Activated naive CD4-positive, alpha-beta T cell treated with Interleukin-2 at 50 U/mL for 16 hours (primary cell): Measurements from ENCODE around the gene TTC28.
"Not testable (repeated sequence)": the region's sequence is repeated elsewhere in the genome, so short reads cannot be mapped to it uniquely, and the experiment has no call there.

Experiments
- DNase-seq: peaks from one replicate; pipeline ENCODE4 v3.0.0-alpha.2; 2020

TTC28 gene

DNA sequence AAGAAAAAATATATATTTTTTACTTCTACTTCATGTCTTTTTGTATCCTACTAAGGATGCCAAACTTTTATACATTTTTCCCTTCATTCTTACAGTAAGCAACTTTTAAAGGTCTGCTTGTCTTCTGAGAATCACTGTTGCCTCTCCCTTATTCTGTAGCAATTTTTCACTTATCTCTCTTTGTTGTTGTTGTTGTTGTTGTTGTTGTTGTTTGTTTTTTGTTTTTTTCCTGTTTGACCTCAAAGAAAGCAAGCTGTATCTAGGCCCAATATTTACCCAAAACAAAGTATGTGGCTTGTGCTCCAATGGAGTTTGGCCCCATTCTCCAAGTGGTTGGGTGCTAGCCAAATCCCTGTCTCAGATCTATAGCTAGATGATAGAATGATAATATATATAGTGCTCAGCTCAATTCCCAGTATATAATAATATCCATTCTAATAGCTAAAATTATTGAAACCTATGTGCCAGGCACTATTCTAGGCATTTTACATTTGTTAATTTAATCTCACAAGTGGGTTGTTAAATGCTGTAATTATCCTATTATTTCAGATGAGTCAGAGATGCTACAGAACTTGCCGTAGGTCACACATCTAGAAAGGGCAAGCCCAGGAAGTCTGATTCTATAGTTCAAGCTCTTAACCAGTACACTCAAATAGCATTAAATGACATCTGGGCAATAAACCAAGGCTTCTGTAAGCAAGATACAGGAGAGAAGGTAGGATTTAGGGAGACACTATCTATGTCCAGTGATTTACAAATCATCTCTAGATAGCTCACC, 555.5 kb downstream of the TTC28 start:
- DNase-seq = no peak

DNA sequence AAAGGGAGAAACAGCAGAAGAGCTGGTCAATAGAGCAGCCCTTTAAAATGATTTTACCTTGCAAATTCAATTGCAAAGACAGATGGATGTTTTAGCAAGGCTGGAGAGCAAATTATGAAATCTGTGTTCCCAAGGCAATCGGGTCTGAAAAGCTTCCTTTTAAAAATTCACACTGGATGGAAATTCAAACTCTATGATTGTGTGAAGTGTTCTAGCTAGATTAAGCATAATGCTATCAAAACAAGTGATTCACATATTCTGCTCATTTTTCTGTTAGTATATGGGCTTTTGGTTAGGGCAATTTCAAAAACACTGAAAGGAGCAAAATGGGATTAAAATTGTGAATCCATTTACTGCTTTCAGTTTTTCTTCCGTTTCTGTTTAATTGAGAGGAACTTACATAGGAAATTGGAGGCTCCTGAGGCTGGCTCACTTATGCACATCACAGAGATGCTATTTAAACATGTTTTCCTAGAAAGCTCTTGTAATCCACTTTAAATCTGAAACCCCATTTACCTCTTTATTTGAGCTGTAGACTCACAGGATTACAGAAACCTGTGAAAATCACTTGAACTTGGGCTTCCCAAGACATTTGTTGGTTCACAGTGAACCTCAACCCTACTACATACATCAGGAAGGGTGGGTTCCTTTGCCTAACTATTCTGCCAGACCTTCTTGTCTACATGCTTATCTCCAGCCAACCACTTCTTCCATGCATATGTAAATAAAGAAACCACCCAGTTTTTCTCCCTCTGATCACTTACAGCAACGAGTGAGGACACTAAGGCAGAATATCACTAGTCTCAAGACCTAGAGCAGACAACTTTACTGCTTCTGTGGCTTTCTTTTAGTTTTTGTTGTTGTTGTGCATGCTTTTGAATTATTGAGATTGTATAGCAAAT, 558.7 kb downstream of the TTC28 start:
- no peak for DNase-seq

DNA sequence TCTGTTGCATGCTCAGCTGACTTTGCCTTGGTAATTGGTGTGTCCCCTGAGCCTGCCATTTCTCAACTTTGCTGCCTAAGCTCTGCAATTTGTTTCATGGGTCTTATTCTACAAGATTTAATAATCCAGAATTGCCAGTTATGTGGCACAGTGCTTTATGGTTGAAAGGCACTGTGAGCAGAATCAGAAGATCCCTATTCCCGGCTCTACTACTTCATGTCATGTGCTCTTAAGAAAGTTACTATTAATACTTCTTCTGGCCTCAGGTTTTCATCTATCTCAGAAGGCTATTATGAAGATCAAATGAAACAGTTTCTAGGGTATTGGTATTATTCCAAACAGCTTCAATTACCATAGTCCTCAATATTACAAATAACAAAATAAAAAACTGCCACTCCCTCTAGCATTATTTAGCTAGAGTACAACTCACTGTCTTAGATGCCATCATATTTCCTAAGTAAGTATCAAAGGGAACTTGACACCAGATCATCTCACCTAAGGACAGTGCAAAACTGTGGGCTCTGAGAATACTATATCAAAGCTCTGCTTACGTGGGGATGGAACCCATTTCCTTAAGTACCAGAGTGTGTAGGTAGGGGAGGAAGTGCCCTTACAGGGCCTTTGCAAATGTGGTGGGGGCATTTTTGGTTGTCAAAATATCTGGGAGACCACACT, 560.5 kb downstream of the TTC28 start:
- DNase-seq = no peak

DNA sequence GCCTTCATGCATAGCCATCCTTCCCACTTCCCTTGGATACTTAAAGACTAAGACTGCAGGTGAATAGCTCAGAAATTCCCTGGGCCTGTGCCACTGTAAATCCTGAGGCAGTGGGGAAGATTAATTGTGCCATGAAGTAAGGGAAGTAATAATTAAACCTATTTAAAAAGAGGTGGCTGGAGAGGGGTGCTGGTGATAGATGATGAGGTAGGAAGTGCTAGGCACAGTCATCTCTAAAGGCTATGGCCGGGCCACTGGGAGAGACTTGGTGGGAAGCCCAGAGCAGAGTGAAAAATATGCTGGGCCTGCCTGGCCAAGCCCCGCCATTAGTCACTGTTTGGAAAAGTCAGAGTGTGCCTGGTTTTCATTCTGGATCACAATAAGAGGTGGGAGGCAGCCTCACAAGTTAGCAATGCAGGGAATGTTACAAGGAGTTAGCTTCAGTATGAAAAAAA, 563.4 kb downstream of the TTC28 start:
- no peak for DNase-seq

DNA sequence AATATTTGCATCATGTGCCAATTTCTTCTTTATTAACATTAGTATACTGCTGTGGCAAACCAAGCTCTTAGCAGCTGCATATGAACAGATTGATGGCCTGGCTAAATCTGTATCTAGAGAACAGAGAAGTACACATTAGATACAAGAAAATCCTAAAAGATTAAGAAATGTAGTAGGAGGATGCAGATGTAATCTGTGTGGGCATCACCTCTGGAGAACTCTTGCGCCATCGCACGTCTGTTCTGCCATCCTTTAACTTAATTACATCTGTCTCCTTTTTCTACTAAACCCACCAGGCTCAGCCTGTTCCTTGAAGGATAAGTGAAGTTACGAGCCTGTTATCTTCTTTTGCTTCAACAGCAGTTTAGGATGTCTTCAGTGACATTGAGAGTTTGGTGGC, 564.2 kb downstream of the TTC28 start:
- no peak for DNase-seq

DNA sequence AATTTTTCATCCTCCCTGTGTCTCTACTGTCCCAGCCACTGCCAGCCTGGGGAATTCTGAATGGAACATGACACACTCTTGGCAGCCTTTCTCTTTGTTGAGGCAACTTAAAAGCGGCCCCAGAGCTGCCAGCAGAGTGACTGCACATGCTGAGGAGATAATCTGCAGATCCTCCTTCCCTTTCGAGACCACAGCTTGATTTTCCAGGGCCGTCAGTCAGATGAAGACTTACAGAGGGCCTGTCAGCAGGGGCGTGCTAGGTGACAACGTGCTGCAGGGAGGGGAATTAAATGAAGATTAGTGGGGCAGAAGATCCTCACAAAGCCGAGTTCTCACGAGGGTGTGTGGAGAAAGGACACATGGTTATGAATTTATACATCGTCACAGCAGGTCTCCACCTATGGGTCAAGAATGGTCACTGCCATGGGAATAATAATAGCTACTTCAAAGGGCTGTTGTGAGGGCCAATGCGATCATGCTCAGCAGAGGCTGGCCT, 567.0 kb downstream of the TTC28 start:
- no peak for DNase-seq

DNA sequence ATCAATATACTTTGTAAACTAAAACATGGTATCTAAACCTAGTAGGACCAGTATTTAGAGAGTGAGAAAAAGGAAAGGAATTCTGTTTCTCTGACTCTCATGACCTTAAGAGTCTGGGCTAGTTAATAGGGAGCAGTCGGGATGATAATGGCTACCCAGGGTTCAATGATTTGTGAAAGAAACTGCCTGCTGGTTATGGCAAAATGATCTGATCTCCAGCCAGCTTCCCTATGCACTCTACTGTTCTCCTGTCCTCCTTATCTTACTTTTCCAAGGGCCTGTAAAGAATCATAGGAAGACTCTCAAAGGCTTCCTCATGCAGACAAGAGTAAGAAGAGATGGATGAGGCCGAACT, 567.5 kb downstream of the TTC28 start:
- no peak for DNase-seq

DNA sequence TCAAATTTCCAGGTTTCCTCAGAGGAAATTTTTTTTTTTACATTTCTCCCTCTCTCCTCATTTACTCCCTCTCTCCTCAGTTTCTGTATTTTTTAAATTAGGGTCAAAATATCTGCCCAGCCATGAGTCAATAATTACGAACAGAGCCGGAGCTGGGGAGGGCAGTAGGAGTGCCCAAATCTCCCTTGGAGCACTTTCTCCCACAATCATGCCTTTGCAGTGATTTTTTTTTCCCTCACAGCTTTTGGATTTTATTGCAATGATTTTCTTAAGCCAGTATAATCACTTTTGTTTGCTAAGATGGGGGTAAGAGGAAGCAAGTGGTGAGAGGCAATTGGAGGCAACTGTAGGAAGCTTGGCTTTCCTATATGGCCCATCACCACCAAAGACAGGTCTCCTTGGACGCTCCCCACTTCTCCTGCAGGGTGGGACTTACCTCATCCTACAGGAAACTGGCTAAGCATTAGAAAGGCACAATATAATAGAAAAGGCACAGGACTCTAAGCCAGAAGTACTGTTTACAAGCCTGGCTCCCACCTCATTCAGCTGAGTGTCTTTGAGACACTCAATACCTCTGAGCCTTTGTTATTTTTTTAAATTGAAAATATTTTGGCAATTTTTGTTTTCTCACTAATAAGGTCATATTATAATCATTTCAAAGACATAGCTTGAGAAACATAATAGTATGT, 568.0 kb downstream of the TTC28 start:
- DNase-seq = no peak

DNA sequence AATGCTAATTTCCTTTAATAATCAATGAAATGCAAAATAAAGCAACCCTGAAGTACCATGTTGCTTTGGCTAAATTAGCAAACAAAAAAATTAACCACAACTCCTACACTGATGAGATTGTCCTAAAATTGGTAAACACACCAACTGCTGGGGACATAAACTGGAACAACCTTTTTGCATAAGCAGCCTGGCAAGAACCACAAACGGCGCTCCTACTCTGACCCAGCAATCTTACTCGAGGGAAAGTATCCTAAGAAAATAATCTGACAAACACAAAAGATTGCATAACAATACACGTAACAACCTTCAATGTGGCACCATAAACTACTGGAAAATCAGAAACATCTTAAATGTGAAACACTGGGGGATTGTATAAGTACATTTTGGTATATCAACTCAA, 570.8 kb downstream of the TTC28 start:
- no peak for DNase-seq

DNA sequence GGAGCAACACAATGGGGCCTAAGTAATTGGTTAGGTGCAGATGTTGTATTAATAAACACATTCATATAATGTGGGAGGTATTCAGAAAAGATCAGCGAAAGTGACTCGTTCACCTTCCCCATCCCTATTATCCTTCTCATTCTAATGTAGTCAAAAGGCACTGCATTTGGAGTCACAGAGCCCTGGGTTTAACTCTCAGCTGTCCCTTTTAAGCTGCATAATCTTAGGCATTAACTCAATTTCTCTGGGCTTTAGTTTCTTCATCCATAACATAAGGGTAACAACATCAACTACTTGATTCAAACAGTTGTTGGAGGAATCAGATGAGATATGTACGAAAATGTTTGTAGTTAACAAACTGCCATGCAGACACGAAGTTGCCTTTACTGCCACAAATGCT, 573.0 kb downstream of the TTC28 start:
- no peak for DNase-seq

DNA sequence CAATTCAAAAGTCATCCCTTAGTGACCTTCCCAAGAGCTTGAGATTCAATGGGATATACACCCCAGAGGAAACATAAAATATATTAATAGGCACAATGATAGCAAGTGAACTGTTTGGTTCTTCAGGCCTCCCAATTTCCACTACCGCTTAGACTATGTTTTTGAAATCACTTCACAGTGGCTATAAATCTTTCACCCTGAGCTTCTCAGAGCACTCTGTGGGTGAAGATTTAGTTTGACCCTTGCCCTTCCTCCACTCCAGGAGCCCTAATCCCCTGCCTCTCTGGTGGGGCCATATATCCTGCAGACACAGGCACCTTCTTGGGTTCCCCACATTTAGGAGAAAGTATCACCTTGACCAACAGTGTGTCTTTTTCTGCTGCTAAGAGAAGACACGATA, 573.7 kb downstream of the TTC28 start:
- no peak for DNase-seq

DNA sequence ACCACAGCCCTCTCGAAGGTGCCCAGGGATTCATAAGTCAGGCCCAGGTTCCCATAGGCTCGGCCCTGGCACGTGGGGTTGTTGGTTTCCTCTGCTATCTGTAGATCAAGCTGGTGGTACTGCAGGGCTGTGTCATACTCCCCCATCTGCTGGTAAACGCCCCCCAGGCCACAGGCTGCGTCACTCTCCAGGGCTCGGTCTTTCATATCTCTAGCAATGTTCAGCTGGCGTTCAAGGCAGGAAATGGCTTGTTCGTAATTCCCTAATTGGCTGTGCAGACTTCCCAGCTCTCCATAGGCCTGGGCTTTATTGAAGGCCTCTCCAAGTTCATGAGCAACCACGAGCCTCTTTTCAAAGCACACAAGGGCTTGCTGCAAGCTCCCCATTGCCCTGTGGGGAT, 574.2 kb downstream of the TTC28 start:
- no peak for DNase-seq

DNA sequence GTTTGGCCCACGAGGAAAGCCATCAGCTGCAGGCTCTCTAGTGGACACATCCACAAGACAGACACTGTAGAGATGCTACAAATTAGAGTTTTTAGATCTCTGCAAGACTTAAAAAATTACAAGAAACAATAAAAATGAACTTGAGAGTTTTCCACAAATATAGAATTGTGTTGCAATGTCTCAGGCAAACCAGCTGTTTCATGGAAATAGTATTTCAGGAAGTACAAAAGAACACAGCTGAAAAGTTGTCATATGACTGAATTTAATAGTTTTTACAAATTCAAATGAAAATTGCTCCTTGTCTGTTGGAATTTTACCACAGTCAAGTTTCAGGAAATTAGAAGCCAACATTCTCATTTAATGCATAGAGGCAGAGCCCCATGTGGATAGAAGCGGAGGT, 576.0 kb downstream of the TTC28 start:
- no peak for DNase-seq

DNA sequence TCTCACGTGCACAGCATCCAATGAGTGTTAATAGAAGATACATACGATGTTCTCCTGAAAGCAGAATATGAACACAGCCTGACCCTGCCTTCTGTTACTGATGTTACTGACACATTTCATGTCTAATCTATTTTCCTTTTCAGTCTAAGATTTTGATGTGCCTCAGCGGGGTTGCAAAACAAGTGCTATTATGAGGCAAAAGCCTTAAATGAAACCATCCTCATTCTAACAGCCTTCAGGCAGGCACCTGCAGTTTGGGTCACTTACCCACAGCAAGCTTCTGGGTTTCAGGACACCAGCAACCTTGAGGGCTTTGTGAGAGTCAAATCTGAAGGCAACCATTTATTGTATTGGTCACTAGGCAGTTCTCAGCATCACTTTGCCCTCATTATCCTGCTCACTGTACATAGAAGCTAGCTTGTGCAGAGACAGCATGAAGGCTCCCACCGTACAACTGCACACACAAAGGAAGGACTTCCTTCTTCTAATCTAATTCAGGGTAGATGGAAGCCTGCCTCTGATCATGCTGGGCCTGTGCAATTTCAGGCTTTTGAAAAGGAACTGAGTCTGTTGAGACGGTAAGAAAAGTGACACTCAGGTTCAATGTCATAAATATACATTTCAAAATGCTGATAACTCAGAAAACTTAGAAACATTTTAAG, 577.4 kb downstream of the TTC28 start:
- no peak for DNase-seq

DNA sequence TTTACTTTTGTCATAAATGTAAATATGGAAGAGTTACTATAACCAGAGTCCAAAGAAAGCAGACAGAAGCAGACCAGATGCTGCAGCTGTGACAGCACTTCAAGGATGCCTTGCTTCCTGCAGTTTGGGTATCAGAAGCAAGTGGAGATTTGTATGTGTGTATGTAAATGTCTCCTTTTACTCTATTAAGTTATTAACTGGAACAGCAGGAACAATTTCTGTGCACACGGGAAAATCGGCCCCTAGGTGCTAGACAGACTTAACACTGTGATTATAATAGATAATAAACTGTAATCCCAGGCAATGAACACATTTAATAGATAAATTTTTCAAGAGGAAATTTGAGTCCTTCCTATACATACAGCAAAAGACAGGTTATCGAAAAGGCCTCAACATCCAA, 582.0 kb downstream of the TTC28 start:
- no peak for DNase-seq

DNA sequence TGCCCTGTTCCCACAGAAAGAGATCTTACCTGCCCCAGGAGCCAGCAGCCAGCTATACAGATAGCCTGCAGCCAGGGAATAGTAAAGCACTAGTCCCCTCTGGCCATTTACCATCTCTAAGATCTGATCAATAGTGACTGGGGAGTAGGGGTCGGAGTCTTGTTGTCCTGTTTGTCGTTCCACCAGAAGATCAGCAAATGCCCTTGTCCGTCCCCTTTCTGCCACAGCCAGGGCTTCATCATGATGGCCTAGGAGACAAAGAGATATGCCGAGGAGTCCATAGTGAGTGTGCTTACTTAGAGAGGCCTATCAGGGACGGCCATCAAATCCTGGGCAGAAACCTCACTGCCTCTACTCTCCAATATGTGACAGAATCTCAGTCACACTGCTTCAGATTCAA, 583.5 kb downstream of the TTC28 start:
- no peak for DNase-seq

DNA sequence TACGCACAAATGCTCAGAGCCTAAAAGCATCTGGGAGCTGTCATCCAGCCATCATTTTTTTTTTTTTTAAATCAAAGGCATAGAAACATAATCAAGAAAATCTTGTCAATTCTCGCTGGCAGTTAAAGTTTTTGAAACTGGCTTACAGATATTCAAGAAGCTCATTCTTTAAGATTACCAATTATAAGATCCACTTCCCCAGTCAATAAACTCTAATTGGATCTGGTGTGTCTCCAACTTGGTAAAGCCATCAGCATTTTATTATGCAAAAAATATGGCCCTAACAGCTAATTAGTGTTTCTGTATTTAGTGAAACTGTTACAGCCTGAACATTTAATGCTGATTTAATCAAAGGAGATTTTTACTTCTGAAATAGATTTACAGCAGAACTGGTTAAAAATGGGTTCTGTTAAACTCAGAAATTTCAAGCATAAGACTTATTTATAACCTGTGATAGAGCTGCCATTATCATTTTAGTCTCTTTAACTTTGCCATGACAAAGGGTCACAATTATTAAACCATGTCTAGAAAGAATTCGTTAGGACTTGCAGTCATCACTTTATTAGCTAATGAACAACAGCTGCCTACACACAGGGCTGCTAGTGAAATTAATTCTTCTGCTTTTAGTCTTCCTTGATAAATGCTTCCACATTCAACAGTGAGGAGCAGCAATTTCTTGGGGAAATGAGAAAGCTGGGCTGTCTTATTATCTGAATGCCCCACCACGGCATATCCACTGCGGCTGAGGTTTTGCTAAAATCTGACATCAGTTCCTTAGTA, 584.1 kb downstream of the TTC28 start:
- DNase-seq = no peak

DNA sequence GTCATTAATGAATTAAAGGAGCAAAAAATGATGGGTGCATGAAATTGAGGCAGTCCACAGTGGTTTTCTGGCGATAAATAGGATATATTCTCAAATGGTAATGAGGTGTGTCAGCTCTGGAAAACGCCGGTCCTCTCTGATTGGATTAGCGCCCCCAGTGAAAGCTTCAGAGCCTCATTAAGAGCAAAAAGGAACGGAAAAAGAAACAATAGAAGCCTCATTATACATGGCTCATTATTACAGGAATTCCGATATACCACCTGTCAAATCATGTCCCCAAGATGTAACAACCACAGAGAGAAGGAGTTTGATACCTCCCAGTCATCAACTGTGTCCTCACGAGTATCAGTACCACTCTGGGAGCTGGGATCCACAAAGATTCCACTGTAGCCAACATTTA, 584.9 kb downstream of the TTC28 start:
- no peak for DNase-seq

DNA sequence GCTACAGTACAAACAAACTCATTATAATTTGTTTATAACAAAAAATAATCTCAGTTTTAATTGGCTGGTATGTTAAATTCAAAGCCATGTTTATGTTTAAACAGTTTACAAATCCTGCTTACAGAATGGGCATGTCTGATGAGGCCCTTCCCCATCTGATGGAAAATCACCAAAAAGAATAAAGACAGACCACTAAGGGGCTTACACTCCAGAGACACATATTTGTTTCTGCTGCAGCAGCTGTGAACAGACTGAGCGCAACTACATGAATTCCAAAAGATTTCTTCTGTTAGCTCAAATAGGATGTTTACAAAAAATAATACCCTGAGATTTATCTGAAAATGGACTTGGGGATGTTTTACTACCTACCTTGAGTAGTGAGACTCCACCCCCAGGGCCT, 585.9 kb downstream of the TTC28 start:
- DNase-seq = no peak

DNA sequence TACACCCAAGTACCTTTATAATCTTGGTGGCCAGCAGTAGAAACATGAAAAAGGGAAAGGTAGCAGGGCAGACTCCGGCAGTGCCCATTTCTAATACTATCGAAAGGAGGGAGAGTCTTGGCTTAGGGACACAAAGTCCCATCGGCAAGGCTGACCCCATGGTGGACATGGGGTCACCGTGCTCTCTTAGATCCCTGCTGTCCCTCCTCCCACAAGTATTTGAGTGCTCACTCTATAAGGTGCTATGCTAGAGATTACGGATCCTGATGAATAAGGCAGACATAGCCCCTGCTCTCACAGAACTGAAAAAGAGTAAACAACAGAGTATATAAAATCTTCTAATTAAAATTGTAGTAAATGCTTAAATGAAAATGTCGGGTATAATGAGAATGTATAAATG, 588.2 kb downstream of the TTC28 start:
- no peak for DNase-seq

DNA sequence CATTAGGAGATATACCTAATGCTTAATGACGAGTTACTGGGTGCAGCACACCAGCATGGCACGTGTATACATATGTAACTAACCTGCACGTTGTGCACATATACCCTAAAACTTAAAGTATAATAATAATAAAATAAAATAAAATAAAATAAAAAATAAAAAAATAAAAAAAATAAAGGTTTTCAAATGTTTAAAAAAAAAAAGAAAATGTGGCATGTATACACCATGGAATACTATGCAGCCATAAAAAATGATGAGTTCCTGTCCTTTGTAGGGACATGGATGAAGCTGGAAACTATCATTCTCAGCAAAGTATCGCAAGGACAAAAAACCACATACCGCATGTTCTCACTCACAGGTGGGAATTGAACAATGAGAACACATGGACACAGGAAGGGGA, 590.1 kb downstream of the TTC28 start:
- DNase-seq = not testable (repeated sequence)

DNA sequence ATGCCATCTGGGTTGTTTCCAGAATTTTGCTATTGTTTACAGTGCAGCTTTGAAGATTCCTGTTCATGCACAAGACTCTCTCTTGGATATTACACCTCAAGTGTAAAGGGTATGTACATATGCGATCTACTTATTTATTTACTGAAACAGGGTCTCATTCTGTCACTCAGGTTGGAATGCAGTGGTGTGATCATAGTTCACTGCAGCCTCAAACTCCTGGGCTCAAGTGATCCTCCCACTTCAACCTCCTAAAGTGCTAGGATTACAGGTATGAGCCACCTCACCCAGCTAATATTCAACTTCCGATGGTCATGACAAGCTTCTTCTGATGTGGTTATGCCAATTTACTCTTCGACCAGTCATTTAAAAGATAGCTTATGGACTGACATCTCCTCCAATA, 602.5 kb downstream of the TTC28 start:
- DNase-seq = no peak
